ENCODE results near the gene COL19A1. TPM values are rescaled to one million over a fixed set of nuclear protein-coding genes. Genes with fewer than 3 reads are reported as not detected.

Gene COL19A1
- total and polyA plus RNA-seq, 7 donors = 0.54 to 1.6 (median 0.83) TPM; not detected in 3

DNA sequence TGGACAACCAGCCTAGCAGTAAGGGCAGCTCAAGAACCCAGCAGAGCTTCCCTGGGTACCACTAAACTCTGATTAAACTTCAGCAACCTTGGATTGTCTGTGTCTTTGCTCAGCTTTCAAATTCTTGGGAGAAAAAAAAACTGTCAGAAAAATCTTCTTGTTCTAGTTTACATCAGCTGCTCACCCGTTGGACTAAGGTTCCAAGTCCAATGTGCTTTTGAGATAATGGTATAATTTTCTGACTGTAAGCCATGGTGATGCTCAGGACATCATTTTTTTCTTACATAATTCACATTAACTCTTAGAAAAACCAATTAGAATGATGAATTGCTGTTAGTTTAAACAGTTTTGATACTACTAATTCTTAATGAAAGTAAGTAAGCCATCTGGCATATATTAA lies 290.7 kb downstream of the COL19A1 start:
- WGBS, 2 donors = 17 to 51% methylated on average over 1 of the region's 1 CpG
- Histone ChIP-seq H3K27ac (no peak overlapping the region), H3K9me3 (no peaks in the 10 kb centered on the region), H3K4me3 (no peak overlapping the region), H3K27me3 (no peaks in the 10 kb centered on the region), H3K36me3 (no peaks in the 10 kb centered on the region), H3K4me1 (no peaks in the 10 kb centered on the region)
- no peak for TF ChIP-seq EP300 (IDR thresholded peaks at IDR 0.05)
- TF ChIP-seq, protein P1, sequence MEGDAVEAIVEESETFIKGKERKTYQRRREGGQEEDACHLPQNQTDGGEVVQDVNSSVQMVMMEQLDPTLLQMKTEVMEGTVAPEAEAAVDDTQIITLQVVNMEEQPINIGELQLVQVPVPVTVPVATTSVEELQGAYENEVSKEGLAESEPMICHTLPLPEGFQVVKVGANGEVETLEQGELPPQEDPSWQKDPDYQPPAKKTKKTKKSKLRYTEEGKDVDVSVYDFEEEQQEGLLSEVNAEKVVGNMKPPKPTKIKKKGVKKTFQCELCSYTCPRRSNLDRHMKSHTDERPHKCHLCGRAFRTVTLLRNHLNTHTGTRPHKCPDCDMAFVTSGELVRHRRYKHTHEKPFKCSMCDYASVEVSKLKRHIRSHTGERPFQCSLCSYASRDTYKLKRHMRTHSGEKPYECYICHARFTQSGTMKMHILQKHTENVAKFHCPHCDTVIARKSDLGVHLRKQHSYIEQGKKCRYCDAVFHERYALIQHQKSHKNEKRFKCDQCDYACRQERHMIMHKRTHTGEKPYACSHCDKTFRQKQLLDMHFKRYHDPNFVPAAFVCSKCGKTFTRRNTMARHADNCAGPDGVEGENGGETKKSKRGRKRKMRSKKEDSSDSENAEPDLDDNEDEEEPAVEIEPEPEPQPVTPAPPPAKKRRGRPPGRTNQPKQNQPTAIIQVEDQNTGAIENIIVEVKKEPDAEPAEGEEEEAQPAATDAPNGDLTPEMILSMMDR (IDR thresholded peaks at IDR 0.05) = no peak
- TF ChIP-seq POLR2A (IDR thresholded peaks at IDR 0.05) = no peak
- no peak for TF ChIP-seq POLR2AphosphoS5 (IDR thresholded peaks at IDR 0.05)
- DNase-seq = no peak
- intact Hi-C loops (cut with DNase I) = no loop called here

DNA sequence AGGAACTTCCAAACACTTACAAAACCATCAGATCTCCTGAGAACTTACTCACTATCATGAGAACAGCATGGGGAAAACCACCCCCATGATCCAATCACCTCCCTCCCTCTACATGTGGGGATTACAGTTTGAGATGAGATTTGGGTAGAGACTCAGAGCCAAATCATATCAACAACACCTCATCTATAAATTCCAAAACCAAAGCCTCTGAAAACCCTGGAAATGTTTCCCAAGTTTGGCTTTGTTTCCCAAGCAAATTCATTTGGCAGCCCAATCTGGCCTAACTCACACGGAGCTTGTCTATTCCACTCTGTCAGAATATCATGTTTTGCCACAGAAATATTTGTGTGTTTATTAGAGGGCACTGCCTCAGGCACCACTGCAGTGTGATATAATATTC lies 293.9 kb downstream of the COL19A1 start:
- H3K36me3 ChIP-seq = no peaks in the 10 kb centered on the region
- H3K4me1 ChIP-seq = no peaks in the 10 kb centered on the region
- intact Hi-C loops (cut with DNase I) = no loop called here
- H3K27ac ChIP-seq = no peak overlapping the region
- no peaks in the 10 kb centered on the region for H3K27me3 ChIP-seq
- TF ChIP-seq POLR2AphosphoS5 (IDR thresholded peaks at IDR 0.05) (no peak), POLR2A (IDR thresholded peaks at IDR 0.05) (no peak), EP300 (IDR thresholded peaks at IDR 0.05) (no peak)
- TF ChIP-seq, protein P1 (IDR thresholded peaks at IDR 0.05) = no peak
- no peak for DNase-seq
- WGBS, 2 donors = 68 to 74% methylated on average over 1 of the region's 1 CpG
- no peak overlapping the region for H3K4me3 ChIP-seq
- no peaks in the 10 kb centered on the region for H3K9me3 ChIP-seq

DNA sequence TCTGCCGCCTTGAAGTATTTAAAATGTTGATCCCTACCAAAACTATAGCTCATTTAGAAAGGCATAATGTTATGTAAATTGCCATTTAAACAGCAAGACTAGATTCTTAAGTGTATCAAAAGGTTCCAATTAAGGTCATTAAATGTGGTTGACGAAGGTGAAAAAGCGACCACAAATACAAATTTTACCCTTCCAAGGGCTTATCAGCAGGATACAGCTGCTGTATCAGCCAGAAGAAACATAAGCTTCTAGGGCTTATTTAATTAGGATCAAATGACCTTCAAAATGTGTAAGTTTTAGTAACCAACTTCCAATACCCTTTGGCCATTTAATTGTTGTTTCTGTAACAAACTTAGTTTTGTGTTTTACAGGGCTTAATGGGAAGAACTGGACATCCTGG lies 296.6 kb downstream of the COL19A1 start:
- H3K36me3 ChIP-seq = no peaks in the 10 kb centered on the region
- no peak for TF ChIP-seq POLR2A (IDR thresholded peaks at IDR 0.05)
- TF ChIP-seq, protein P1 (IDR thresholded peaks at IDR 0.05) = no peak
- no peak for TF ChIP-seq POLR2AphosphoS5 (IDR thresholded peaks at IDR 0.05)
- TF ChIP-seq EP300 (IDR thresholded peaks at IDR 0.05) = no peak
- H3K4me3 ChIP-seq = no peak overlapping the region
- DNase-seq = no peak
- intact Hi-C loops (cut with DNase I) = no loop called here
- H3K27ac ChIP-seq = no peak overlapping the region
- 70 to 83% methylated on average over 3 of the region's 3 CpGs for WGBS, 2 donors
- H3K4me1 ChIP-seq = no peaks in the 10 kb centered on the region
- H3K9me3 ChIP-seq = no peaks in the 10 kb centered on the region
- H3K27me3 ChIP-seq = no peaks in the 10 kb centered on the region

DNA sequence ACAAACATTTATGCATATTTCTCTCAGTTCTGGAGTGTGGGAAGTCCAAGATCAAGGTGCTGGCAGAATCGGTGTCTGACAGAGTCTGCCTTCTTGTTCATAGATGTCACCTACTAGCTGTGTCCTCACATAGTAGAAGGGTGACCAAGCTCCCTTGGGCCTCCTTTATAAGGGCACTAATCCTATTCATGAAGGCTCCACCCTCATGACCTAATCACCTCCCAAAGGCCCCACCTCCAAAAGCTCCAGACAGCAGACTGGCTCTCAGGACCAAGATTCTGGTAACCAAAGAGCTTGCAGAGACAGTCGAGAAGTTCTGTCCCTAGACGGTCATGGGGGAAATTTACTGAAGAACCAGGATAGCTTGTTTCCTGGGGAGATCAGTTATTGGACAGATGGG lies 297.4 kb downstream of the COL19A1 start:
- no peak overlapping the region for H3K27ac ChIP-seq
- H3K9me3 ChIP-seq = no peaks in the 10 kb centered on the region
- no peak for DNase-seq
- intact Hi-C loops (cut with DNase I) = no loop called here
- TF ChIP-seq, protein P1 (IDR thresholded peaks at IDR 0.05) = no peak
- TF ChIP-seq POLR2A (IDR thresholded peaks at IDR 0.05) = no peak
- TF ChIP-seq EP300 (IDR thresholded peaks at IDR 0.05) = no peak
- TF ChIP-seq POLR2AphosphoS5 (IDR thresholded peaks at IDR 0.05) = no peak
- no peaks in the 10 kb centered on the region for H3K27me3 ChIP-seq
- H3K36me3 ChIP-seq = no peaks in the 10 kb centered on the region
- no peaks in the 10 kb centered on the region for H3K4me1 ChIP-seq
- WGBS, 2 donors = 92 to 96% methylated on average over 3 of the region's 3 CpGs
- no peak overlapping the region for H3K4me3 ChIP-seq

DNA sequence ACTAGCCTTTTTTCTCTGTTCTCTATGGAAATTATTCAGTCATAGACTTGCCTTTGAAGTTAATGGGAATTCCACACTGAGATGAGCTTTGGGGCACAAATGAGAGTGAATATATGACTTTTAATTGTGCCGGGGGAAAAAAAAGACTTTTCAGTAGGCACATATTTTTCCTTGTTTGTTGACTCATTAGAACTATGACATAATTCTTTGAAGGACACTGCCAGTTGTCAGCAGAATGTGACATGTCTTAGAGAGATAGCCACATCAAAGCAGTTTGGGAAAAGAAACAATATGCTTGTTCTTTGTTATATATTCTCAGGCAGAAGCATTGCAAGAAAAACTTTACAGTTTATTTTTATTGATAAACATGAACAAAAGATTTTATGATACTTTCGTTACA lies 298.2 kb downstream of the COL19A1 start:
- WGBS, 2 donors = 28 to 72% methylated on average over 2 of the region's 2 CpGs
- TF ChIP-seq, protein P1 (IDR thresholded peaks at IDR 0.05) = no peak
- TF ChIP-seq EP300 (IDR thresholded peaks at IDR 0.05) (no peak), POLR2AphosphoS5 (IDR thresholded peaks at IDR 0.05) (no peak), POLR2A (IDR thresholded peaks at IDR 0.05) (no peak)
- intact Hi-C loops (cut with DNase I) = no loop called here
- no peaks in the 10 kb centered on the region for H3K36me3 ChIP-seq
- H3K27me3 ChIP-seq = no peaks in the 10 kb centered on the region
- DNase-seq = no peak
- no peak overlapping the region for H3K4me3 ChIP-seq
- no peaks in the 10 kb centered on the region for H3K4me1 ChIP-seq
- no peak overlapping the region for H3K27ac ChIP-seq
- no peaks in the 10 kb centered on the region for H3K9me3 ChIP-seq

Data from sigmoid colon (tissue), 7 donors.